GM23338 (cell line): ENCODE measurements around the gene PVALEF. TPM values are rescaled to one million over a fixed set of nuclear protein-coding genes. Genes with fewer than 3 reads are reported as not detected.

Source experiments
- ATAC-seq: fragments of 200-7000 bp; cut with Tn5 transposase; 3 replicates; pipeline ENCODE4 v1.9.1; 2020
- DNase-seq: peaks from one replicate; pipeline ENCODE4 v3.0.0-alpha.2; 2015; ENCODE audit warnings: low spot score
- H2AFZ ChIP-seq: fragments of 200-600 bp; sonication (generic); 2 replicates; pipeline ENCODE4 v1.8.0; 2016; ENCODE audit warnings: antibody characterized with exemption, mild to moderate bottlenecking, moderate library complexity
- H3F3A ChIP-seq: fragments of 200-600 bp; sonication (generic); replicated peaks from 2 replicates; pipeline ENCODE4 v1.8.0; 2017; ENCODE audit warnings: antibody characterized with exemption, mixed run types, low read depth
- H3K27ac ChIP-seq: fragments of 200-600 bp; sonication (generic); 2 replicates; pipeline ENCODE4 v1.6.1; 2016; ENCODE audit warnings: low read depth
- H3K27me3 ChIP-seq: fragments of 200-600 bp; sonication (generic); 2 replicates; pipeline ENCODE4 v1.8.0; 2016; ENCODE audit warnings: mild to moderate bottlenecking, mixed run types, moderate library complexity; ENCODE audit not compliant: insufficient read depth
- H3K36me3 ChIP-seq: fragments of 200-600 bp; sonication (generic); 2 replicates; pipeline ENCODE4 v1.8.0; 2016; ENCODE audit warnings: mild to moderate bottlenecking; ENCODE audit not compliant: insufficient read depth
- H3K4me1 ChIP-seq: fragments of 200-600 bp; sonication (generic); 2 replicates; pipeline ENCODE4 v1.8.0; 2016; ENCODE audit warnings: mild to moderate bottlenecking, moderate library complexity; ENCODE audit not compliant: insufficient read depth
- H3K4me2 ChIP-seq: fragments of 200-600 bp; sonication (generic); 2 replicates; pipeline ENCODE4 v1.7.1; 2017; ENCODE audit warnings: mixed run types
- H3K4me3 ChIP-seq: fragments of 200-600 bp; sonication (generic); 2 replicates; pipeline ENCODE4 v1.6.1; 2016; ENCODE audit warnings: mixed run types
- H3K79me2 ChIP-seq: fragments of 200-600 bp; sonication (generic); replicated peaks from 2 replicates; pipeline ENCODE4 v1.8.0; 2017; ENCODE audit warnings: mild to moderate bottlenecking; ENCODE audit not compliant: insufficient read depth
- H3K9me2 ChIP-seq: fragments of 200-600 bp; sonication (generic); 2 replicates; pipeline ENCODE4 v1.8.0; 2017; ENCODE audit not compliant: insufficient read depth
- H4K20me1 ChIP-seq: fragments of 200-600 bp; sonication (generic); replicated peaks from 2 replicates; pipeline ENCODE4 v1.8.0; 2017; ENCODE audit warnings: mild to moderate bottlenecking; ENCODE audit not compliant: insufficient read depth
- H3K27ac Mint-ChIP-seq: 2 replicates; pipeline ENCODE4 v1.8.0; 2020; ENCODE audit warnings: inconsistent platforms, mild to moderate bottlenecking, moderate library complexity, mixed read lengths
- H3K27me3 Mint-ChIP-seq: 3 replicates; pipeline ENCODE4 v1.8.0; 2022; ENCODE audit warnings: low read depth, mild to moderate bottlenecking, moderate library complexity, mixed read lengths, inconsistent platforms; ENCODE audit not compliant: insufficient read depth, poor library complexity
- H3K36me3 Mint-ChIP-seq: 3 replicates; pipeline ENCODE4 v1.8.0; 2021; ENCODE audit warnings: low read depth, mild to moderate bottlenecking, inconsistent platforms, moderate library complexity, mixed read lengths
- H3K4me1 Mint-ChIP-seq: 3 replicates; pipeline ENCODE4 v1.8.0; 2020; ENCODE audit warnings: mild to moderate bottlenecking, inconsistent platforms, mixed read lengths
- H3K4me3 Mint-ChIP-seq: 3 replicates; pipeline ENCODE4 v1.8.0; 2021; ENCODE audit warnings: moderate library complexity, mild to moderate bottlenecking, inconsistent platforms, mixed read lengths
- H3K9me3 Mint-ChIP-seq: 3 replicates; pipeline ENCODE4 v1.8.0; 2020; ENCODE audit warnings: moderate library complexity, mild to moderate bottlenecking, inconsistent platforms, mixed read lengths
- CREB1 ChIP-seq: fragments of 250-450 bp; sonication (Bioruptor Pico); IDR thresholded peaks from 2 replicates; pipeline ENCODE4 v1.5.0; 2020; ENCODE audit warnings: low read depth, mild to moderate bottlenecking, moderate library complexity
- CTCF ChIP-seq, 2 experiments: fragments of 200-600 bp in 1 of 2; sonication (generic) in 1 of 2; conservative IDR thresholded peaks; 2 replicates each; pipeline versions ENCODE4 v1.5.1 to v1.6.1; 2016 to 2017; ENCODE audit warnings: antibody characterized with exemption in 2 of 2, low read depth in 2 of 2, mild to moderate bottlenecking in 2 of 2, moderate library complexity in 1 of 2
- EZH2 ChIP-seq: fragments of 200-600 bp; sonication (generic); IDR thresholded peaks from one replicate; pipeline ENCODE4 v1.8.0; 2017; ENCODE audit warnings: antibody characterized with exemption, mild to moderate bottlenecking, low read depth; ENCODE audit not compliant: unreplicated experiment
- EZH2phosphoT487 ChIP-seq: fragments of 200-600 bp; sonication (generic); IDR thresholded peaks from one replicate; pipeline ENCODE4 v1.8.1; 2018; ENCODE audit warnings: antibody characterized with exemption; ENCODE audit not compliant: unreplicated experiment
- JUNB ChIP-seq: IDR thresholded peaks from one replicate; pipeline ENCODE4 v1.6.1; 2016; ENCODE audit warnings: antibody characterized with exemption; ENCODE audit not compliant: unreplicated experiment
- NANOG ChIP-seq: IDR thresholded peaks from 2 replicates; pipeline ENCODE4 v1.6.1; 2016; ENCODE audit warnings: antibody characterized with exemption, borderline replicate concordance
- POLR2AphosphoS5 ChIP-seq: IDR thresholded peaks from 2 replicates; pipeline ENCODE4 v1.6.1; 2016; ENCODE audit warnings: antibody characterized with exemption, low read depth
- ZNF114 ChIP-seq: fragments of 250-450 bp; sonication (Bioruptor Pico); IDR thresholded peaks from 2 replicates; pipeline ENCODE4 v1.5.0; 2020; ENCODE audit warnings: mild to moderate bottlenecking, moderate library complexity
- ZNF331 ChIP-seq: fragments of 250-450 bp; sonication (Bioruptor Pico); IDR thresholded peaks from 2 replicates; pipeline ENCODE4 v1.5.0; 2020; ENCODE audit warnings: low read depth, mild to moderate bottlenecking, moderate library complexity
- polyA plus RNA-seq: library from polyadenylated mRNA; unstranded; fragments of >200 nt; fragmentation: Nextera tagmentation; extraction: Ambion mirVana; gene quantifications from 2 replicates; pipeline ENCODE4 v1.2.1, GENCODE V29; 2016
- total RNA-seq: library from RNA; depleted of rRNA; stranded (reverse); fragments of >200 nt; shearing (Covaris generic); gene quantifications from 2 replicates; pipeline ENCODE4 v1.2.3, GENCODE V29; 2014
- TF ChIP-seq, protein P1 (sequence below): IDR thresholded peaks from one replicate; pipeline ENCODE4 v1.6.1; 2018; ENCODE audit warnings: antibody characterized with exemption; ENCODE audit not compliant: unreplicated experiment

Gene PVALEF
- total and polyA plus RNA-seq, 2 experiments from 2014 or later = not detected

GRCh38 chr17:81120695-81121621 is 44.3 kb upstream of the PVALEF start:
- Histone ChIP-seq H3K27ac (no peak overlapping the region), H3K79me2 (no peaks in the 10 kb centered on the region), H3K4me2 (no peak overlapping the region), H4K20me1 (no peaks in the 10 kb centered on the region), H3K36me3 (no peaks in the 10 kb centered on the region), H3K27me3 (no peaks in the 10 kb centered on the region), H3F3A (no peaks in the 10 kb centered on the region), H2AFZ (no peak overlapping the region; the same call in 1 of the 2 replicates), H3K9me2 (no peaks in the 10 kb centered on the region), H3K4me3 (no peak overlapping the region), H3K4me1 (no peaks in the 10 kb centered on the region)
- H3K36me3 Mint-ChIP-seq = no peaks in the 10 kb centered on the region
- peak overlapping the region; percentile 12; the same call in 1 of the 3 replicates for H3K4me3 Mint-ChIP-seq
- DNase-seq (no peak), ATAC-seq (peak; percentile 1; the same call in 1 of the 3 replicates)
- no peak for TF ChIP-seq CTCF (conservative IDR thresholded peaks at IDR 0.05; ENCODE audit: low read depth in 2 of 2)
- no peak for TF ChIP-seq POLR2AphosphoS5
- TF ChIP-seq EZH2 = no peak
- no peak for TF ChIP-seq CREB1 (CRISPR knock-in tag)
- TF ChIP-seq, protein P1, sequence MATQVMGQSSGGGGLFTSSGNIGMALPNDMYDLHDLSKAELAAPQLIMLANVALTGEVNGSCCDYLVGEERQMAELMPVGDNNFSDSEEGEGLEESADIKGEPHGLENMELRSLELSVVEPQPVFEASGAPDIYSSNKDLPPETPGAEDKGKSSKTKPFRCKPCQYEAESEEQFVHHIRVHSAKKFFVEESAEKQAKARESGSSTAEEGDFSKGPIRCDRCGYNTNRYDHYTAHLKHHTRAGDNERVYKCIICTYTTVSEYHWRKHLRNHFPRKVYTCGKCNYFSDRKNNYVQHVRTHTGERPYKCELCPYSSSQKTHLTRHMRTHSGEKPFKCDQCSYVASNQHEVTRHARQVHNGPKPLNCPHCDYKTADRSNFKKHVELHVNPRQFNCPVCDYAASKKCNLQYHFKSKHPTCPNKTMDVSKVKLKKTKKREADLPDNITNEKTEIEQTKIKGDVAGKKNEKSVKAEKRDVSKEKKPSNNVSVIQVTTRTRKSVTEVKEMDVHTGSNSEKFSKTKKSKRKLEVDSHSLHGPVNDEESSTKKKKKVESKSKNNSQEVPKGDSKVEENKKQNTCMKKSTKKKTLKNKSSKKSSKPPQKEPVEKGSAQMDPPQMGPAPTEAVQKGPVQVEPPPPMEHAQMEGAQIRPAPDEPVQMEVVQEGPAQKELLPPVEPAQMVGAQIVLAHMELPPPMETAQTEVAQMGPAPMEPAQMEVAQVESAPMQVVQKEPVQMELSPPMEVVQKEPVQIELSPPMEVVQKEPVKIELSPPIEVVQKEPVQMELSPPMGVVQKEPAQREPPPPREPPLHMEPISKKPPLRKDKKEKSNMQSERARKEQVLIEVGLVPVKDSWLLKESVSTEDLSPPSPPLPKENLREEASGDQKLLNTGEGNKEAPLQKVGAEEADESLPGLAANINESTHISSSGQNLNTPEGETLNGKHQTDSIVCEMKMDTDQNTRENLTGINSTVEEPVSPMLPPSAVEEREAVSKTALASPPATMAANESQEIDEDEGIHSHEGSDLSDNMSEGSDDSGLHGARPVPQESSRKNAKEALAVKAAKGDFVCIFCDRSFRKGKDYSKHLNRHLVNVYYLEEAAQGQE = no peak
- H3K27ac Mint-ChIP-seq = no peak overlapping the region
- H3K4me1 Mint-ChIP-seq = peaks cover 3% of the 10 kb centered on the region; the same call in 2 of the 3 replicates
- H3K27me3 Mint-ChIP-seq = peaks cover 10% of the 10 kb centered on the region
- H3K9me3 Mint-ChIP-seq = no peaks in the 10 kb centered on the region

GRCh38 chr17:81121841-81122733 is 43.2 kb upstream of the PVALEF start:
- peak; percentile 68 for DNase-seq
- Mint-ChIP-seq H3K4me1 (peaks cover 3% of the 10 kb centered on the region; the same call in 2 of the 3 replicates), H3K27ac (no peak overlapping the region), H3K36me3 (no peaks in the 10 kb centered on the region), H3K27me3 (peaks cover 12% of the 10 kb centered on the region), H3K4me3 (peak overlapping the region; percentile 48; the same call in 2 of the 3 replicates), H3K9me3 (no peaks in the 10 kb centered on the region)
- H3K27me3 ChIP-seq = no peaks in the 10 kb centered on the region
- no peak overlapping the region for H3K27ac ChIP-seq
- H3K4me2 ChIP-seq = no peak overlapping the region
- no peaks in the 10 kb centered on the region for H4K20me1 ChIP-seq
- no peaks in the 10 kb centered on the region for H3K4me1 ChIP-seq
- no peak overlapping the region for H2AFZ ChIP-seq
- H3K9me2 ChIP-seq = no peaks in the 10 kb centered on the region
- H3K79me2 ChIP-seq = no peaks in the 10 kb centered on the region
- no peak overlapping the region for H3K4me3 ChIP-seq
- H3K36me3 ChIP-seq = no peaks in the 10 kb centered on the region
- H3F3A ChIP-seq = no peaks in the 10 kb centered on the region
- peak; percentile 20 for ATAC-seq
- TF ChIP-seq EZH2phosphoT487 = no peak
- peak in 1 of 2 experiments; percentile 43; a peak in 3 of 4 replicates for TF ChIP-seq CTCF (conservative IDR thresholded peaks at IDR 0.05; ENCODE audit: low read depth in 2 of 2)
- no peak for TF ChIP-seq ZNF114 (CRISPR knock-in tag)
- TF ChIP-seq POLR2AphosphoS5 = 0 out of 2 replicates have a peak, but pooled peaks have one; percentile 18
- TF ChIP-seq ZNF331 (CRISPR knock-in tag) = no peak
- no peak for TF ChIP-seq JUNB
- no peak for TF ChIP-seq NANOG
